Activated CD4-positive, alpha-beta T cell treated with anti-CD3 and anti-CD28 coated beads, Interleukin-2, amount 10 ng/mL, durations not matched to agents 24 days and 14 days (primary cell): ENCODE data around the gene ADAMTSL3. TPM values are rescaled to one million over a fixed set of nuclear protein-coding genes. Genes with fewer than 3 reads are reported as not detected.

Source experiments
- DNase-seq: peaks from one replicate; pipeline ENCODE4 v3.0.0; 2022
- H3K27ac Mint-ChIP-seq: one replicate; pipeline ENCODE4 v1.8.0; 2022; ENCODE audit warnings: mild to moderate bottlenecking, mixed read lengths
- H3K27me3 Mint-ChIP-seq: one replicate; pipeline ENCODE4 v1.8.0; 2022; ENCODE audit warnings: mixed read lengths
- H3K36me3 Mint-ChIP-seq: one replicate; pipeline ENCODE4 v1.8.0; 2022; ENCODE audit warnings: low read depth, mild to moderate bottlenecking, mixed read lengths
- H3K4me1 Mint-ChIP-seq: one replicate; pipeline ENCODE4 v1.8.0; 2021; ENCODE audit warnings: mixed read lengths
- H3K4me3 Mint-ChIP-seq: one replicate; pipeline ENCODE4 v1.8.0; 2022; ENCODE audit warnings: mild to moderate bottlenecking, moderate library complexity, mixed read lengths
- H3K9me3 Mint-ChIP-seq: one replicate; pipeline ENCODE4 v1.8.0; 2021; ENCODE audit warnings: mixed read lengths
- intact Hi-C: fragments of 100-400 bp; cut with micrococcal nuclease; formaldehyde crosslinking; loops from one replicate; pipeline ENCODE4 v1.15.1; 2023
- total RNA-seq: library from RNA; stranded (reverse); gene quantifications from 2 replicates; pipeline ENCODE4 v1.2.3, GENCODE V29; 2022

The ADAMTSL3 gene
- total RNA-seq, 1 donor from 2014 or later, result not detected

DNA sequence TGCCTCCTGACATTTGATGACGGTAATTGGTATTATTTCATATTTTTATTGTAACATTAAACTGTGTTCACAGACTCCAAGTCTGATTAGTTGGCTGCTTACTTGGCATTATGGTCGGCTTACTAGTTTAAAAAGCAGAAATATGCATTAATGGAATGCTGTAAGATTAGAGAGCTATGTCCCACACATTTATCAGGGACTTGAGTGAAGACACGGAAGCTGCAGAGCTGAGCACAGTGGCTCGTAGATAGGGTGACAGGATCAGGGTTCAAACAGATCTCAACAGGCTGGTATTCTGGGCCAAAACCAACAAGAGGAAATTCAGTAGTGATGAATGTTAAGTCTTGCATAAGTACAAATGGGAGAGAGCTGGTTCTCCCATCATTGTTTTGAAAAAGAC lies 113.8 kb downstream of the ADAMTSL3 start:
- no peaks in the 10 kb centered on the region for H3K27me3 Mint-ChIP-seq

GRCh38 chr15:83769411-83769999 lies 115.6 kb downstream of the ADAMTSL3 start:
- Mint-ChIP-seq H3K4me1 (no peaks in the 10 kb centered on the region), H3K27ac (no peak overlapping the region), H3K9me3 (no peaks in the 10 kb centered on the region), H3K36me3 (no peaks in the 10 kb centered on the region), H3K4me3 (no peak overlapping the region), H3K27me3 (no peaks in the 10 kb centered on the region)
- no peak for DNase-seq
- intact Hi-C loops, result no loop called here

More for the DNA sequence above, 113.8 kb downstream of the ADAMTSL3 start:
- Mint-ChIP-seq H3K4me1 (no peaks in the 10 kb centered on the region), H3K36me3 (no peaks in the 10 kb centered on the region), H3K4me3 (no peak overlapping the region), H3K27ac (no peak overlapping the region), H3K9me3 (no peaks in the 10 kb centered on the region)
- DNase-seq, result no peak
- intact Hi-C loops, result no loop called here

GRCh38 chr15:83775738-83776137 lies 121.8 kb downstream of the ADAMTSL3 start:
- no peak for DNase-seq
- intact Hi-C loops, result no loop called here
- no peak overlapping the region for H3K4me3 Mint-ChIP-seq
- H3K36me3 Mint-ChIP-seq, result no peaks in the 10 kb centered on the region
- no peaks in the 10 kb centered on the region for H3K9me3 Mint-ChIP-seq
- H3K4me1 Mint-ChIP-seq, result no peaks in the 10 kb centered on the region
- no peak overlapping the region for H3K27ac Mint-ChIP-seq
- no peaks in the 10 kb centered on the region for H3K27me3 Mint-ChIP-seq

DNA sequence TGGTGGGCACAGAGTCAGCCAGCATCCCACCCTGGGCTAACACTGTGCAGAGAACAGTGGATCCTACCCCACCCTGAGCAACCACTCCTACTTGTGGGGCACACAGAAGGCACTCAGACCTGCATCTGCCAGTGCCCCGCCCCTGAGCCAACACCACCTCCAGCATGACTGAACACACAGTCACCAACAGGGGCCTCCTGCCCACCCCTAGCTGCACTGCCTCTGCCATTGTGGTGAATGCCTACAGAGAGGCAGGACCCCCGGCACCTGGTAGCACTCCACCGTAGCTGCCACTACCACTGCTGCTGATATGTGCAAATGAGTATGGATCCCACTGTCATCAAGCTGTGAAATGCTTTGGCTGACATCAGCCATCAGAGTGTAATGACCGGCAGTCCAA lies 123.1 kb downstream of the ADAMTSL3 start:
- no peaks in the 10 kb centered on the region for H3K4me1 Mint-ChIP-seq
- DNase-seq, result peak; percentile 44
- H3K4me3 Mint-ChIP-seq, result no peak overlapping the region
- H3K27ac Mint-ChIP-seq, result no peak overlapping the region
- H3K27me3 Mint-ChIP-seq, result no peaks in the 10 kb centered on the region
- no peaks in the 10 kb centered on the region for H3K36me3 Mint-ChIP-seq
- no peaks in the 10 kb centered on the region for H3K9me3 Mint-ChIP-seq
- intact Hi-C loops, result no loop called here

GRCh38 chr15:83783227-83783626 lies 129.3 kb downstream of the ADAMTSL3 start:
- no peak for DNase-seq
- no peaks in the 10 kb centered on the region for H3K36me3 Mint-ChIP-seq
- no peaks in the 10 kb centered on the region for H3K27me3 Mint-ChIP-seq
- H3K9me3 Mint-ChIP-seq, result no peaks in the 10 kb centered on the region
- no peak overlapping the region for H3K4me3 Mint-ChIP-seq
- intact Hi-C loops, result no loop called here
- no peaks in the 10 kb centered on the region for H3K4me1 Mint-ChIP-seq
- H3K27ac Mint-ChIP-seq, result no peak overlapping the region

DNA sequence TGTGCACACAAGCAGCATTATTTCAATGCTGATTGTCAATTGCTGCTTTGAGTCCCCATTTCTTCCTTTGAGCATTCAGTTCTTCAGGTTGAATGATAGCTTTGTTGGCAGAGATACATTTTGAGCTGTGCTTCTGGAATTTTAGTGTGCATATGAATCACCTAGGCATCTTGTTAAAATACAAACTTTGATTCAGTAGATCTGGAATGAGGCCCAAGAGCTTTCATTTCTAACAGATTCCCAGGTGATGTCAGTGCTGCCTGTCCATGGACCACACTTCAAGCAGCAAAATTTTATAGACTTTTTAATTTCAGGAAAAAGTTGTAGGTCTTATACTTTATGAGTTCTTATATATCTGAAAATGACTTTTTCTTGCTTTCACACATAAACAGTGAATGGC lies 131.1 kb downstream of the ADAMTSL3 start:
- intact Hi-C loops, result no loop called here
- H3K4me3 Mint-ChIP-seq, result no peak overlapping the region
- H3K4me1 Mint-ChIP-seq, result no peaks in the 10 kb centered on the region

DNA sequence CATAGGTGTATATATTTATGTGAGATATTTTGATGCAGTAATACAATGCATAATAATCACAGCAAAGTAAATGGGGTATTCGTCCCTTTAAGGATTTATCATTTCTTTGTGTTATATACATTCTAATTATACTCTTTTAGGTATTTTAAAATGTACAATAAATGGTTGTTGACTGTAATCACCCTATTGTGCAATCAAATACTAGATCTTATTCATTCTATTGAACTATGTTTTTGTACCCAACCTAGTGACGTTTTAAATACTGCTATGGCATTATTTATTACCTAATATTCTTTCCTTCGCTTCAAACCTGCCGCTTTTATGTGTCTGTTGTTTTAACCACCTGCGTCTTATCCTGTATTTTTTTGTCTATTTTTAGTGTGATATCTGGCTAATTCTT lies 132.4 kb downstream of the ADAMTSL3 start:
- no peak for DNase-seq
- Mint-ChIP-seq H3K27me3 (no peaks in the 10 kb centered on the region), H3K27ac (no peak overlapping the region), H3K36me3 (no peaks in the 10 kb centered on the region), H3K4me3 (no peak overlapping the region), H3K4me1 (no peaks in the 10 kb centered on the region), H3K9me3 (no peaks in the 10 kb centered on the region)
- intact Hi-C loops, result no loop called here

More for the DNA sequence above, 131.1 kb downstream of the ADAMTSL3 start:
- H3K9me3 Mint-ChIP-seq, result no peaks in the 10 kb centered on the region
- no peaks in the 10 kb centered on the region for H3K36me3 Mint-ChIP-seq
- no peak for DNase-seq
- H3K27me3 Mint-ChIP-seq, result no peaks in the 10 kb centered on the region
- no peak overlapping the region for H3K27ac Mint-ChIP-seq

DNA sequence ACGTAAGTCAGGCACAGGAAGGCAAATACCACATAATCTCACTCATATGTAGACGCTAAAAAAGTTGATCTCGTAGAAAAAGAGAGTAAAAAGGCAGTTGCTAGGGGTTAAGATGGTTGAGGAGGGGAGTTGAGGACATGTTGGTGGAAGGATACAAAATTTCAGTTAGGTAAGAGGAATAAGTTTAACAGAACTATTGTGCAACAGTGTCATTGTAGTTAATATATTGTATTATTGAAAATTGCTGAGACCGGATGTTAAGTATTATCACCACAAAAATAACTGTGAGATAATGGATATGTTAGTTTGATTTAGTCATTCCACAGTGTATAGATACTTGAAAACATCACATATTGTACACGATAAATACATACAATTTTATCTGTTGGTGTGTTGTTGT lies 139.1 kb downstream of the ADAMTSL3 start:
- no peaks in the 10 kb centered on the region for H3K9me3 Mint-ChIP-seq

DNA sequence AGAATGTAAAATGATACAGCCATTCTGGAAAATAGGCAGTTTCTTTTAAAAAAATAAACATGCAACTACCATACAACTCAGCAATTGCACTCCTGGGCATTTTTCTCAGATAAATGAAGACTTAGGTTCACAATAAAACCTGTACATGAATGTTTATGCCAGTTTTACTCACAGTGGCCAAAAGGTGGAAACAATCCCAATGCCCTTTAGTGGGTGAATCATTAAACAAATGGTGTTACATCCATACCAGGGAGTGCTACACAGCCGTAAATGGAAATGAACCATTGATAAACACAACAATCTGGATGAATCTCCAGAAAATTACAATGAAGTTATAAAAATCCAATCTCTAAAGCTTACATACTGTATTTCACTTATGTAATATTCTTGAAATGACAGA lies 140.3 kb downstream of the ADAMTSL3 start:
- no peaks in the 10 kb centered on the region for H3K27me3 Mint-ChIP-seq
- peak; percentile 2 for DNase-seq

More for the DNA sequence above, 139.1 kb downstream of the ADAMTSL3 start:
- intact Hi-C loops, result no loop called here
- H3K27ac Mint-ChIP-seq, result no peak overlapping the region
- no peak overlapping the region for H3K4me3 Mint-ChIP-seq
- no peaks in the 10 kb centered on the region for H3K27me3 Mint-ChIP-seq
- no peaks in the 10 kb centered on the region for H3K36me3 Mint-ChIP-seq
- peak; percentile 5 for DNase-seq
- no peaks in the 10 kb centered on the region for H3K4me1 Mint-ChIP-seq

DNA sequence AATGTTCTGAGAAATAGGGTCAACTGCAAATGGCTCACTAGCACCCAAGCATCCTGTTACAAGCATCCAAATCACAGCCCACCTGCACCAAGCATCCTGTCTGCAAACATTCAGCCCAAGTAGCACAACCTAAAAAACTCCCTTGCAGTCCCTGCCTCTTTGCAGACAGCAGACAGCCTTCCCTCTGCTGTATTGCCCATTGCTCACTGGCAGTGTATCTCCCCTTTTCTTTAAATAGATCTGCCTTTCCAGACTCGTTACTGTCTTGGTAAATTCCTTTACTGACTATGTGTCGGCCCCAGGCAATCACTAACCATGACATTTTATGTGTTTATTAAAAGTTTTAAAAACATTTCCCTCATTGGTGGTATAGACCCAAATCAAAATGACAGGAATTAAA lies 155.4 kb downstream of the ADAMTSL3 start:
- DNase-seq, result peak; percentile 39
- intact Hi-C loops, result no loop called here
- Mint-ChIP-seq H3K27me3 (no peaks in the 10 kb centered on the region), H3K27ac (no peak overlapping the region), H3K9me3 (no peaks in the 10 kb centered on the region), H3K4me1 (no peaks in the 10 kb centered on the region), H3K36me3 (no peaks in the 10 kb centered on the region), H3K4me3 (no peak overlapping the region)

More for the DNA sequence above, 140.3 kb downstream of the ADAMTSL3 start:
- no peak overlapping the region for H3K27ac Mint-ChIP-seq
- H3K4me1 Mint-ChIP-seq, result no peaks in the 10 kb centered on the region
- intact Hi-C loops, result no loop called here
- H3K9me3 Mint-ChIP-seq, result no peaks in the 10 kb centered on the region
- no peak overlapping the region for H3K4me3 Mint-ChIP-seq
- no peaks in the 10 kb centered on the region for H3K36me3 Mint-ChIP-seq

DNA sequence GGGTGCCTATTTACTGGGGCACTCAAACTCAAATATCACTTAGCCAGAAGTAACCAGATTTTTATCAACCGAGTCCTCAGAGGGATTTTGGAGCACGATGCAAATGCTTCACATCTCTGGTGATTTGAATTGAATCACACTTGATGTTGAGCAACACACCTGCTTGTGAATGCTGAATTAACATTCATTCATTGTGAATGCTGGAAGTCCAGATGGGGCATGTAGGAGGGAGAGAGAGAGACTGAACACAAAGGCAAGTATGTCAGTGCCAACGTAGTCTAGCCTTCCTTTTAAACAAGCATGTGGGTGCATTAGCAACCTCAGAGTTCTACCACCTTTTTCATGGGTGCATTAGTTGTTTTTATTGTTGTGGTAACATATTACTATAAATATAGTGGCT lies 156.2 kb downstream of the ADAMTSL3 start:
- no peaks in the 10 kb centered on the region for H3K9me3 Mint-ChIP-seq
- H3K27me3 Mint-ChIP-seq, result no peaks in the 10 kb centered on the region
- DNase-seq, result peak; percentile 22
- H3K4me3 Mint-ChIP-seq, result no peak overlapping the region
- intact Hi-C loops, result no loop called here
- H3K4me1 Mint-ChIP-seq, result no peaks in the 10 kb centered on the region
- H3K36me3 Mint-ChIP-seq, result no peaks in the 10 kb centered on the region
- H3K27ac Mint-ChIP-seq, result no peak overlapping the region

- no peaks in the 10 kb centered on the region for H3K4me1 Mint-ChIP-seq
- H3K4me3 Mint-ChIP-seq, result no peak overlapping the region
- DNase-seq, result no peak
- H3K36me3 Mint-ChIP-seq, result no peaks in the 10 kb centered on the region
- H3K27me3 Mint-ChIP-seq, result no peaks in the 10 kb centered on the region
- no peak overlapping the region for H3K27ac Mint-ChIP-seq
- intact Hi-C loops, result no loop called here
- H3K9me3 Mint-ChIP-seq, result no peaks in the 10 kb centered on the region
Observed at GRCh38 chr15:83813682-83814081, 159.8 kb downstream of the ADAMTSL3 start.

DNA sequence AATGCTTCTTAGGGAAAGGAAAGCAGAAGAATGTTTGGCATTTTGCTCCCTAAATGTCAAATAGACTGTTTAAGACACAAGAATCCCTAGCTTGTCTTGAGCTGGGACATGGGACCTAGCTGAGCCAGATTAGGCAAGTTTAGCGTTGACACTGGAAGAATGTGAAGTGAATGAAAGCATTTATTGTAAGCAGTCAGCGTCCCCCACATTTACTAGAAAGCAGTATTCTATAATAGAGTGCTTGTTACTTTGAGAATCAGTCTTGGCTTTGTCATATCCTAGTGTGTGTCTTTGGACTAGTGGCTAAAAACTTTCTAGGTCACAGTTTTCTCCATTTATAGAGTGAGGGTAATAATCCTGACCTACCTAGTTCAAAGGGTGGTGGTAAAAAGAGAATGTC lies 161.6 kb downstream of the ADAMTSL3 start:
- no peaks in the 10 kb centered on the region for H3K36me3 Mint-ChIP-seq
- H3K27ac Mint-ChIP-seq, result no peak overlapping the region
- intact Hi-C loops, result no loop called here
- H3K4me1 Mint-ChIP-seq, result no peaks in the 10 kb centered on the region
- H3K9me3 Mint-ChIP-seq, result no peaks in the 10 kb centered on the region
- H3K4me3 Mint-ChIP-seq, result no peak overlapping the region
- DNase-seq, result no peak
- H3K27me3 Mint-ChIP-seq, result no peaks in the 10 kb centered on the region

DNA sequence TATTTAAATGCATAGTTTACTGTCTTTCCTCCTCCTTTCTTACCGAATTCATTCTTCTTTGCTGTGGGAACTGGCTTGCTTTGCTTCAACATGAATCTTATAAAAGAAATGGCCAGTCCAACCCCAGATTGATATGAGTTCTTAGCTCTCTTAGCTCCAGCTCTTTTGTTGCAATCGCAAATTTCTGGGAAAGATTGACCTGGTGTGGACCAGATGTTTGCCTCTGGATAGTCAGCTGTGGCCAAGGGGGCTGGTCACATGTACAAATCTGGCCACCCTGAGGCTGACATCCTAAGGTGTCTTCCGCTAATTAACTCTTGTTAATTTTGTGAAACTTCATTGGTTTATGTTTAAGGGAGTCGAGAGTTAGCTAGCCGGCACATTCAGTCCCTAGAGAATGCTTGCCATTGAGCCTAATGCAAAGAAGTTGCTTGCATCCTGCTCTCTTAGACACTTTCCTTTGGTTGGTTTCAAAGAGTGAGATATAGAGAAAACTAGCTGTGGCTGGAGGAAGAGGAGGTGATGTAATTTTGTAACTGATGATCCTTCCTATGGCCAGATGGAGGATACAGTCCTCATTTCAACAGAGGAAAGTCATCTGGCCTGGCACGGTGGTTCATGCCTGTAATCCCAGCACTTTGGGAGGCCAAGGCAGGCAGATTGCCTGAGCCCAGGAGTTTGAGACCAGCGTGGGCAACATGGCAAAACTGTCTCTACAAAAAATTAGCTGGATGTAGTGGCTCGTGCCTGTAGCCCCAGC lies 162.4 kb downstream of the ADAMTSL3 start:
- Mint-ChIP-seq H3K27ac (no peak overlapping the region), H3K4me3 (no peak overlapping the region), H3K36me3 (no peaks in the 10 kb centered on the region), H3K4me1 (no peaks in the 10 kb centered on the region), H3K27me3 (no peaks in the 10 kb centered on the region), H3K9me3 (no peaks in the 10 kb centered on the region)
- DNase-seq, result no peak
- intact Hi-C loops, result no loop called here

- Mint-ChIP-seq H3K36me3 (no peaks in the 10 kb centered on the region), H3K4me3 (no peak overlapping the region), H3K4me1 (no peaks in the 10 kb centered on the region), H3K27ac (no peak overlapping the region), H3K9me3 (no peaks in the 10 kb centered on the region), H3K27me3 (no peaks in the 10 kb centered on the region)
- no peak for DNase-seq
- intact Hi-C loops, result no loop called here
Observed at GRCh38 chr15:83818591-83818990, 164.7 kb downstream of the ADAMTSL3 start.
